HG03432 (cell line): ENCODE data around the gene MIDN.
A peak's percentile ranks its signal among the peaks of the same experiment; 100 is the strongest.

Experiments used
- ATAC-seq: cut with Tn5 transposase; IDR thresholded peaks from one replicate; pipeline ENCODE4 v1.9.1; 2021; ENCODE audit warnings: mild to moderate bottlenecking, moderate library complexity; ENCODE audit not compliant: unreplicated experiment

The MIDN gene

DNA sequence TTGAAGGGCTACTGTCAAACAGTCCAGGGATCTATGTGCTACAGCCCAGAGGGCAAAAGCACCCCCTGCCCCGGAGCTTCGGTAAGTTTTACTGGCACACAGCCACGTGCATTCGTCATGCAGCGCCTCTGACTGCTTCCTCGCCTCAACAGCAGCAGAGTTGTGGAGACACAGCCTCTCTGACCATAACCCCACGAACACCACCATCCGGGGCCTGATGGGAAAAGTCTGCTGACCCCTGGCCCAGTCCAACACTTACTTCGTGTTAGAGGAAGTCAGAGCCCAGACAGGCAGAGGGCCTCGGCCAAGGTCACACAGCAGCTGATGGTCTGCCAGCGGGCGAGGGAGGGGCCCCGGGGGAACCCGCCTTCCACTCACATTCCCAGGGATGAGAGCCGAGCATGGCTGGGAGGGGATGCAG, 15.7 kb upstream of the MIDN start:
- ATAC-seq = no peak

- ATAC-seq = no peak
Measured at GRCh38 chr19:1233115-1233667, 15.2 kb upstream of the MIDN start.

DNA sequence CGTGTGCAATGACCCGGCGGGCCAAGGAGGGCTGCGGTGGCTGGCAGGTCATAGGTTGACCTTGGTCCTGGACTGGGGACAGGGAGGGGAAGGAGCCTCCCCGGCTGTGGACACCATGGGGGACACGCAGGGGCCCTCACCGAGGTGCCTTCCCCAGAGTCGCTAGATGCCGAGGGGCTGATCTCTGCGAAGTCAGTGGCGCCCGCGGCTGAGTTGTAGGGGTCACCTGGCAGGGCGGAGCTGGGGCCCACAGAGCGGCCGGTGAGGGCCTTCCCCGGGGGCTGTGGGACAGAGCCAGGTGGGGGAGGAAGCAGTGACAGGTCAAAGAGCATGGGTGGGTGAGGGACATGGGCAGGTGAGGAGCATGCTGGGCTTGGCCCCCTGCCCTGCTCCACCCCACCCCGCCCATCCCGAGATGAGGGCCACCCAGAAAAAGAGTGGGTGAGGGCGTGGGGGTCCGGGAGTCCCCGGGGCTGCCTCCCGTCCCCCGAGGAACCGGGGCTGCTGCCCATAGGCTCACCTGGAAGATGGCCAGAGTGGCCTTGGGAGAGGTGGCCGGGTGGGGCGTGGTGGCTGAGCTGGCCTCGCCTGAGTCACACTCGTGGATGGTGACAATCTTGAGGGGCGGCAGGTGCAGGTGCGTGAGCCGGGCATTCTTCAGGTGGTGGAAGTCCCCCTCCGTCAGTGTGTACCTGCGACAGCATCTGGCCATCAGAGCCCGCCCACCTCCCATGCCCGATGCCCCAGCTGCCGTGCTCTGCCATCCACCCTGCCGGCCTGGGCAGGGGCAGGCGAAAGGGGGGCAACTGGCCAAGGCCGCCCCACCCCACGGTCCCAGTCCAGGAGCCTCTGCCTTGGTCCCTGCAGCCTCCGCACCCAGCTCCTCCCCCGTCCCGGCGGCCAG, 14.1 kb upstream of the MIDN start:
- ATAC-seq = no peak

GRCh38 chr19:1234955-1235380, 13.4 kb upstream of the MIDN start:
- ATAC-seq = no peak

- ATAC-seq = no peak
Measured at GRCh38 chr19:1235625-1236538, 12.5 kb upstream of the MIDN start.

DNA sequence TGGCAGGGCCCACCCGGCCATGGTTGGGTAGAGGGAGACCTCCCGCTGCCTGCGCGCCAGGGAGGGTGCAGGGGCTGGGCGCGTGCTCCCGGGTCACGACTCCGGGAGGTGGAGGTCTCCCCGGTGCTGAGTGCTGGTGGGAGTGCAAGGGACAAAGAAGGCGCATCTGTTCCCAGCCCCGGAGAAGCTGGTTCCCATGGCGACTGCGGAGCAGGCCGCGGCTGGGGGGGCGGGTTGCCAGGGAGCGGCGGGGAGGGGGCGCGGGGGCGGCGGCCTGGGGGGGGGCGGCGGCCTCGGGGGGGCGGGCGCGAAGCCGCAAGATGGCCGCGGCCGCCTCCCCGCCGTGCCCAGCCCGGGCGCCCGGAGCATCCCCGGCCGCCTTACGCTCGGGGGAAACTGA, 11.8 kb upstream of the MIDN start:
- no peak for ATAC-seq

- ATAC-seq = no peak
Measured at GRCh38 chr19:1237027-1237659, 11.2 kb upstream of the MIDN start.

GRCh38 chr19:1237754-1238368, 10.5 kb upstream of the MIDN start, which contains the start of gene CBARP:
TSS of gene CBARP (minus strand) at chr19:1238005. CDS start at chr19:1236100, 1,905 bp downstream.
- no peak for ATAC-seq

DNA sequence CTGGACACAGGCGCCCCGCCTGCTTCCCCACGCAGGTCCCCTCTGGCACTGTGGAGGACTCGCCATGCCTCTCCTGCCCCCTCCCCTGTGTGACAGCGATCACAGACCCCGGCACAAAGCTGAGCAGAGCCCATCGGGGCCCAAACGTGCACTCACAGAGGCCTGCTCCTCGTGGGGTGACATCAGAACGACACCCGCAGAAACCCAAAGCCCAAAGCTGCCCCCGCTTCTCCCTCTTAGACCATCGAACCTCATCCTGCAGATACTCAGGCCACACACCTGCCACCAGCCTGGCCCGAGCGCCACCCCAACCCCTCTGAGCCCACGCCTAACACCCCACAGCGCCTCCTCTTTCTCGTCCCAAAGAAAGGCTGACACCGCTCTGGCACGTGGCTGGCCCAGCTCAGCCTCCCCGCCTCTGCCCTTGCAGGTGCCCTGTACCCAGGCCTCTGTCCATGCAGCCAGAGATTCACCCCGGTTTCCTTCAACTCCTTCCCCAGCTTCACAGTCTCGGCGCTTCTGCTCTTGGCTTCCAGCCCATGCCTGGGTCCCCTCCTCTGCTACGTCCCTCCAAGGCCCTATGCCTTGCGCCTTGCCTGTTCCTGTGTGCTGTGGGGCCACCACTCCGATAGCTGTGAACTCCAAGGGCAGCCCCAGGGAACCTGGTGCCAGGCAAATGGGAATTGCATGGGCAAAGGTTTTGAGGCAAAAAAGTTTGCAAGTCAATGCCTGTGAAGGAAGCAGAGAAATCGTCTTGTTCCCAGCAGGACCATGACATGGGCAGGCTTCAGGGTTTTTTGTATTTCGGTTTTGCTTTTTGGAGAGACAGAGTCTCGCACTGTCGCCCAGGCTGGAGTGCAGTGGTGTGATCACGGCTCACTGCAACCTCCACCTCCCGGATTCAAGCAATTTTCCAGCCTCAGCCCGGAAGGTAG, 9.7 kb upstream of the MIDN start:
- ATAC-seq = no peak

DNA sequence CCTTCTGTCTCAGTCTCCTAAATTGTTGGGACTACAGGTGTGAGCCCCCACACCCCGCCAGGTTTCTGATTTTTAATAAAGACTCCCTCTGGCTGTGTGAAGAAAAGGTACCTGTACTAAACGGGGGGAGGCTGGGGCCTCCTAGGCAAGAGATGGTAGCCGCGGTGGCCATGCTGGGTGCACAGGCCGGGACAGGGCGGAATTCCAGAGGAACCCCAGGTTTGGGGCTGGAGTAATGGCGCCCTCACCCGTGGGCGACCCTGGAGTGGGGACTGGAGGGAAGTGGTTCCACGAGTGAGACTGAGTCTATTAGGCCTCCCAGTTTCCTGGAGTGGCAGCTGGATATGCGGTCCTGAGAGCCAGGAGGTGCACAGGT, 9.0 kb upstream of the MIDN start:
- no peak for ATAC-seq

GRCh38 chr19:1239796-1240737, 8.3 kb upstream of the MIDN start:
- ATAC-seq = peak; percentile 28

DNA sequence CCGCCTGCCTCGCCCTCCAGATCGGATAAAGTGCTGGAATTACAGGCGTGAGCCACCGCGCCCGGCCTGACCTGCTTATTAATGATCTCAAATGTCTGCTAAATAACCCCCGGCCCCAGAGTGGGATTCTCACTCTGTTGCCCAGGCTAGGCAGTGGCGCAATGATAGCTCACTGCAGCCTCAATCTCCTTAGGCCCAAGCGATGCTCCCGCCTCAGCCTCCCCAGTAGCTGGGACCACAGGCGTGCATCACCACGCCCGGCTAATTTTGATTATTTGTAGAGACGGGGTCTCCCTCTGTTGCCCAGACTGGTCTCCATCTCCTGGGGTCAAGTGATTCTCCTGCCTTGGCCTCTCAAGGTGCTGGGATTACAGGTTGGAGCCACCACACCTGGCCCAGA, 7.5 kb upstream of the MIDN start:
- ATAC-seq = no peak

DNA sequence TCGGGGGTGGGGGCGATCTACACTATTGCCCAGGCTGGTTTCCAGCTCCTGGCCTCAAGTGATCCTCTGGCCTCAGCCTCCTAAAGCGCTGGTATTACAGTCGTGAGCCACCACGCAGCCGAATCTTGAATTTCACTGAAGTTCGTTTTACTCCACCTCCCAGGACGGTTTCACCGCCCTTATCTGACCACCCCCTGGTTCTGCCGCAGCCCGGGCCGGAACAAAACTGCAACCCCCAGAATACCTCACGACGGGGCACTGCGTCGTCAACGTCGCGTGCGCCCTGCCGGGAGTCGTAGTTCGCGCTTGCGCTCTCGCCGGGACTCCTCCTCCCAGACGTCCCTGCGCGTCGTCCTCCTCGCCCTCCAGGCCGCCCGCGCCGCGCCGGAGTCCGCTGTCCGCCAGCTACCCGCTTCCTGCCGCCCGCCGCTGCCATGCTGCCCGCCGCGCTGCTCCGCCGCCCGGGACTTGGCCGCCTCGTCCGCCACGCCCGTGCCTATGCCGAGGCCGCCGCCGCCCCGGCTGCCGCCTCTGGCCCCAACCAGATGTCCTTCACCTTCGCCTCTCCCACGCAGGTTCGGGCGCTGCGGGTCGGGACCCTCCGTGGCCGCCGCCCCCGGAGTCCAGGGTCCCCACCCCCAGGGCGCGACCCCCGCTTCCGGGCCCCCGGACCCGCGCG, 6.8 kb upstream of the MIDN start, which contains the start of gene ATP5F1D:
ATP5F1D (plus strand) TSS at position 335 of the 679 bp plus-strand sequence; CDS start at position 435, 100 bp downstream.
- ATAC-seq = peak; percentile 60

- ATAC-seq = no peak
Measured at GRCh38 chr19:1243768-1244692, 4.4 kb upstream of the MIDN start.

DNA sequence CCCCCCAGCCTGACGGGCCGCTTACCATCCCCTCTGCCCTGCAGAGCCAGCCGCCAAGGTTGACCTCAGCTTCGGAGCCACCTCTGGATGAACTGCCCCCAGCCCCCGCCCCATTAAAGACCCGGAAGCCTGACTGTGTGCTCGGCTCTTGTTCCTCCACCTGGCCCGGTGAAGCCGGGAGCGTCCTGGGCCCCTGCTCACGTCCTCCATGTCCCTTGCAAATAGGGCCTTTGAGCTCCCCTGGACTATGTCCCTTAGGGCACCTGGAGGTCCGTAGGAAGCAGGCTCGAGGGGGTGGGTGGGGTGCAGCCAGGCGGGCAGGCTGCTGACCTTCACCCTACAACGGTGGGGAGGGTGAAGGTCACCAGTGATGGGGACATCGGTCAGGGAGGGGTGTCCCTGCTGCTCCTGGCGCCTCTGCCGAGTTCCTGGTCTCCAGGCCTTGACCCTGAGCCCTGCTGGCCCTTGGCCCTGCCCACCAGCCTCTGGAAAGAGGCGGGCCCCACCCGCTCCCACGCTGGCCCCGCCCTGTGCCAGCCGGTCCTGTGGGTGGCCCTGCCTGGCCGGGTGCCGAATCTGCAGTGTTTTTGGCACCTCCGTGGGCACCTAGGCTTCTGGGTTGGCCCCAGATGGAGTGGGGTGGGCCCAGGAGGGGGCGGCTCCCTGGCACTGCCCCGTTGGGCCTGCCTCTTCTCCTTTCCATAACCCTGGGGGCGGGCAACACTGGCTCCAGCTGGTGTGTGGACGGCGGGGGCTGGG, 3.5 kb upstream of the MIDN start:
- no peak for ATAC-seq
